ENCODE data around the gene CCDC196. TPM values are rescaled to one million over a fixed set of nuclear protein-coding genes. Genes with fewer than 3 reads are reported as not detected.

CCDC196 gene
- total RNA-seq, 1 experiment from 2014 or later, result not detected

DNA sequence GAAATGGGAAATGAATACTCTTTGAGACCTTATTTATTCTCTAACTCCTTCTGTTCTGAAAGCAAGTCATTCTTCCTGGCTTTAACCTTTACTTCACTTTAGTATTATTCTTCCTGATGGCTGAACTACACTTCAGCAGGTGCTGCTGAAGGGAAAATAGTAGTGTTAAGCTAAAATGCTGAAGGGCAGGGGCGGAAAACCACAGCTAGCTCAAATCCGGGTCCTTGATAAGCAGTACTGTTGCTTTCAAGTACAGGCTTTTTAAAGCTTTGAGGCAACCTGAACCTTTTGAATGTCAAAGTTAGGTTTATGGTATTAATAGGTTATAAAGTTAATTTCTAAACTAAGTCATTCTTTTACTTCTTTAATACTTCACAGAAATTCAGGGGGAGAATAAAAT lies 10.7 kb downstream of the CCDC196 start:
- no CpG with 5 or more reads among the region's 2 CpGs for WGBS (ENCODE audit: extremely low coverage, insufficient read length, low lambda C conversion rate)
- no peak overlapping the region for H3K27ac ChIP-seq (ENCODE audit: insufficient read length, low read depth, low read length)
- H2AK5ac ChIP-seq (ENCODE audit: insufficient read length, low read length), result no peak overlapping the region
- no peak overlapping the region for H3K23ac ChIP-seq (ENCODE audit: insufficient read length, low read depth, low read length)
- no peak overlapping the region for H4K8ac ChIP-seq (replicated peaks; ENCODE audit: insufficient read length, low read depth, low read length)
- no peak overlapping the region for H3K27ac Mint-ChIP-seq
- no peak overlapping the region for H2BK12ac ChIP-seq (ENCODE audit: insufficient read length, low read depth, low read length)
- DNase-seq, result no peak
- no peak overlapping the region for H2BK15ac ChIP-seq (ENCODE audit: low read depth, low read length)
- no peaks in the 10 kb centered on the region for H3K9me3 ChIP-seq (ENCODE audit: control insufficient read depth, low read depth, low read length)
- H3K23me2 ChIP-seq (ENCODE audit: insufficient read length, low read depth, low read length, poor library complexity, severe bottlenecking), result no peaks in the 10 kb centered on the region
- no peak overlapping the region for H2BK5ac ChIP-seq (ENCODE audit: insufficient read length, low read length)
- no peak overlapping the region for H2BK120ac ChIP-seq (ENCODE audit: low read depth, low read length, poor library complexity, severe bottlenecking)
- no peak overlapping the region for H2AFZ ChIP-seq (ENCODE audit: low read length)
- no peak overlapping the region for H3K14ac ChIP-seq (ENCODE audit: insufficient read depth, low read length)
- H3K9ac ChIP-seq (ENCODE audit: extremely low read depth, insufficient read length, low read length), result no peak overlapping the region
- TF ChIP-seq, protein P1, sequence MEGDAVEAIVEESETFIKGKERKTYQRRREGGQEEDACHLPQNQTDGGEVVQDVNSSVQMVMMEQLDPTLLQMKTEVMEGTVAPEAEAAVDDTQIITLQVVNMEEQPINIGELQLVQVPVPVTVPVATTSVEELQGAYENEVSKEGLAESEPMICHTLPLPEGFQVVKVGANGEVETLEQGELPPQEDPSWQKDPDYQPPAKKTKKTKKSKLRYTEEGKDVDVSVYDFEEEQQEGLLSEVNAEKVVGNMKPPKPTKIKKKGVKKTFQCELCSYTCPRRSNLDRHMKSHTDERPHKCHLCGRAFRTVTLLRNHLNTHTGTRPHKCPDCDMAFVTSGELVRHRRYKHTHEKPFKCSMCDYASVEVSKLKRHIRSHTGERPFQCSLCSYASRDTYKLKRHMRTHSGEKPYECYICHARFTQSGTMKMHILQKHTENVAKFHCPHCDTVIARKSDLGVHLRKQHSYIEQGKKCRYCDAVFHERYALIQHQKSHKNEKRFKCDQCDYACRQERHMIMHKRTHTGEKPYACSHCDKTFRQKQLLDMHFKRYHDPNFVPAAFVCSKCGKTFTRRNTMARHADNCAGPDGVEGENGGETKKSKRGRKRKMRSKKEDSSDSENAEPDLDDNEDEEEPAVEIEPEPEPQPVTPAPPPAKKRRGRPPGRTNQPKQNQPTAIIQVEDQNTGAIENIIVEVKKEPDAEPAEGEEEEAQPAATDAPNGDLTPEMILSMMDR (conservative IDR thresholded peaks at IDR 0.05), result no peak
- H3K4ac ChIP-seq (ENCODE audit: low read depth, low read length), result no peak overlapping the region
- no peaks in the 10 kb centered on the region for H3K4me1 ChIP-seq (ENCODE audit: insufficient read depth, low read length)
- H3K79me2 ChIP-seq (ENCODE audit: insufficient read depth, low read length), result no peaks in the 10 kb centered on the region
- H4K5ac ChIP-seq (ENCODE audit: insufficient read length, low read depth, low read length), result no peak overlapping the region
- no peaks in the 10 kb centered on the region for H3K79me1 ChIP-seq (ENCODE audit: insufficient read depth, low read depth, low read length, poor library complexity, severe bottlenecking)
- H3K36me3 Mint-ChIP-seq (ENCODE audit: insufficient read depth in 1 of 3, low read depth in 3 of 3), result no peaks in the 10 kb centered on the region
- H4K91ac ChIP-seq (ENCODE audit: insufficient read length, low read depth, low read length), result no peak overlapping the region
- no peak overlapping the region for H3K56ac ChIP-seq (ENCODE audit: insufficient read length, low read depth, low read length)
- H4K20me1 ChIP-seq (ENCODE audit: control insufficient read depth, insufficient read depth, insufficient read length), result no peaks in the 10 kb centered on the region
- H3T11ph ChIP-seq (ENCODE audit: low read length), result no peak overlapping the region
- no peak overlapping the region for H3K18ac ChIP-seq (ENCODE audit: insufficient read length, low read depth, low read length)
- H3K27me3 ChIP-seq (ENCODE audit: insufficient read depth, low read length), result no peaks in the 10 kb centered on the region
- no peak overlapping the region for H3K4me3 Mint-ChIP-seq
- H3K9me3 Mint-ChIP-seq, result no peaks in the 10 kb centered on the region
- H3K27me3 Mint-ChIP-seq (ENCODE audit: low read depth), result no peaks in the 10 kb centered on the region; the same call in 1 of the 2 replicates
- no peak overlapping the region for H2BK20ac ChIP-seq (ENCODE audit: low read depth, low read length, poor library complexity, severe bottlenecking)
- H3K4me2 ChIP-seq (ENCODE audit: insufficient read depth, insufficient read length, low read length), result no peak overlapping the region
- peaks cover 0 to 5% of the 10 kb centered on the region in 2 experiments; a peak in 1 of 4 replicates for H3K4me1 Mint-ChIP-seq

Measured in H9 (cell line).